ENCODE results near the gene THSD4. TPM values are rescaled to one million over a fixed set of nuclear protein-coding genes. Genes with fewer than 3 reads are reported as not detected.

The THSD4 gene
- total RNA-seq, 1 donor from 2014 or later, result 73.5 TPM

DNA sequence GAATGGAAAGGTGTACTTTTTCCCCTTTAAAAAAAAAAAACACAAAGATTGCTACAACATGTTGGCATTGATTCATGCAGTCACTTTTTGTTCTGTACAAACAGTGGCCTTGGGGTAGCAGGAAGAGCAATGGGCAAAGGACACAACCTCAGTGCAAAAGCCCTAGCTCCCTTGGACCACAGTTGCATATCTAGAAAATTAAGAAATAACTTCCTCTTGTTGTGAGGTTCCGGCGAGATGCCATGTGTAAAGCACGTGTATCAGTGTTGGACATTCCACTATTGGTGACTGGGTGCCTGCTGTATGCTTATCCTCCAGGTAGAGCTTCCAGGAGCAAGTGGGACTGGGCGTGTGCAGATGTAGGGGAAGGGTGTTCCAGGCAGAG is 164.5 kb downstream of the THSD4 start:
- no peak for DNase-seq (ENCODE audit: low read depth)
- TF ChIP-seq, protein P1, sequence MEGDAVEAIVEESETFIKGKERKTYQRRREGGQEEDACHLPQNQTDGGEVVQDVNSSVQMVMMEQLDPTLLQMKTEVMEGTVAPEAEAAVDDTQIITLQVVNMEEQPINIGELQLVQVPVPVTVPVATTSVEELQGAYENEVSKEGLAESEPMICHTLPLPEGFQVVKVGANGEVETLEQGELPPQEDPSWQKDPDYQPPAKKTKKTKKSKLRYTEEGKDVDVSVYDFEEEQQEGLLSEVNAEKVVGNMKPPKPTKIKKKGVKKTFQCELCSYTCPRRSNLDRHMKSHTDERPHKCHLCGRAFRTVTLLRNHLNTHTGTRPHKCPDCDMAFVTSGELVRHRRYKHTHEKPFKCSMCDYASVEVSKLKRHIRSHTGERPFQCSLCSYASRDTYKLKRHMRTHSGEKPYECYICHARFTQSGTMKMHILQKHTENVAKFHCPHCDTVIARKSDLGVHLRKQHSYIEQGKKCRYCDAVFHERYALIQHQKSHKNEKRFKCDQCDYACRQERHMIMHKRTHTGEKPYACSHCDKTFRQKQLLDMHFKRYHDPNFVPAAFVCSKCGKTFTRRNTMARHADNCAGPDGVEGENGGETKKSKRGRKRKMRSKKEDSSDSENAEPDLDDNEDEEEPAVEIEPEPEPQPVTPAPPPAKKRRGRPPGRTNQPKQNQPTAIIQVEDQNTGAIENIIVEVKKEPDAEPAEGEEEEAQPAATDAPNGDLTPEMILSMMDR (conservative IDR thresholded peaks at IDR 0.05; ENCODE audit: low read depth, low read length), result no peak
- no peak overlapping the region for H3K4me3 ChIP-seq (ENCODE audit: low read depth, low read length)

DNA sequence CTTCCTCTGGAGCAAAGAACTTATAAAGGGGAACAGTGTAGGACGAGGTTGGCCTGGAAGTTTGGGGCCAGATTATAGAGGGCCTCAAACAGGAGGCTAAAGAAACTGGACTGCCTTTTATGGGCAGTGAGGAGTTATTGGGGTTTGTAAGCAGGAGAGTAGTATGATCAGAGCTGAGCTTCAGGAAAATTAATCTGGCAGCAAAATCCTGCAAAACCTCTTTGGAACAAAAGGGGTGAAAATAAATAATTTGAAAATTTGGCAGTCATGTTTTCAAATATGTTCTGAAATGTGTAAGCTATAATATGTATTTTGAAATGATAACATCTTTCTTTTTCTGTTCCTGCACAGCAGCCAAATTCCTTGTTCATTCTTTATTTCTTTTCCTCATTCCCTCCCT is 164.9 kb downstream of the THSD4 start:
- no peak overlapping the region for H3K4me3 ChIP-seq (ENCODE audit: low read depth, low read length)
- TF ChIP-seq, protein P1 (conservative IDR thresholded peaks at IDR 0.05; ENCODE audit: low read depth, low read length), result no peak
- DNase-seq (ENCODE audit: low read depth), result no peak

DNA sequence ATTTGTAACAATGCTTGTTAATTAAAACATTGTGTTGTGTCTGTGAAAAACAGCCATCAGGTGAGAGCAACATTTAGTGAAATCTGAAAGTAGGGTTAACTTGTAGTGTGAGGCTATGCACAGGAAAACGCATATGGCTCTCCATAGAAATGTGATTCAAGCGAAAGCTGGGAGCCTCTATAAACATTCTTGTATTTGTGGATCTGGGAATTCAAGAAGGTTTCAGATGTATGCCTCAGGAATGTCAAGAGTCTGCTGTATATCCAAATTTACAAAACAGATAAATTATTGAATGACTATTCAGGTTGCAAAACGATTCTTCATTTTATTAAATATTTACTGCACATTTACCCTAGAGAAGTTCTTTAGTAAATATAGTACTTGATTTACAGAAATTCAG is 166.0 kb downstream of the THSD4 start:
- TF ChIP-seq, protein P1 (conservative IDR thresholded peaks at IDR 0.05; ENCODE audit: low read depth, low read length), result no peak

DNA sequence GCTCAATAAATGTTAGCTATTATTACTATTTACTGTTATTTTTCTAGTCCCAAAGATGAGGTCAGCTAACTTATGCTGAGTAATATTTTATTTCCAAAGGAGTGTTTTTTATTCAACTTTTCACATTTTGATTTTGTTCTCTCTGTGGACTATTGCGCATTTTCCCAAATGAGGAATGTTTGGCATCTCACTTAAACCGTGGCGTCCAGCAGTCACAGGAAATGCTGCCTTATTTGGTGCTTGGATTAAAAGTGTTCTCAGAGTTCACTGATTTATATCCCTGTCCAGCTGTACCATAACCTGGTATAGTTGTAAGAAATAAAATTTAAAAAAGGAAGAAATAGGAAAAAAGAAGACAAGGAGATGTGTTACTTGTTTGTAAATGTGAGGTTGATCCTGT is 166.8 kb downstream of the THSD4 start:
- TF ChIP-seq, protein P1 (conservative IDR thresholded peaks at IDR 0.05; ENCODE audit: low read depth, low read length), result no peak
- no peak overlapping the region for H3K4me3 ChIP-seq (ENCODE audit: low read depth, low read length)
- DNase-seq (ENCODE audit: low read depth), result no peak

More for the DNA sequence above, 166.0 kb downstream of the THSD4 start:
- no peak overlapping the region for H3K4me3 ChIP-seq (ENCODE audit: low read depth, low read length)
- DNase-seq (ENCODE audit: low read depth), result no peak

DNA sequence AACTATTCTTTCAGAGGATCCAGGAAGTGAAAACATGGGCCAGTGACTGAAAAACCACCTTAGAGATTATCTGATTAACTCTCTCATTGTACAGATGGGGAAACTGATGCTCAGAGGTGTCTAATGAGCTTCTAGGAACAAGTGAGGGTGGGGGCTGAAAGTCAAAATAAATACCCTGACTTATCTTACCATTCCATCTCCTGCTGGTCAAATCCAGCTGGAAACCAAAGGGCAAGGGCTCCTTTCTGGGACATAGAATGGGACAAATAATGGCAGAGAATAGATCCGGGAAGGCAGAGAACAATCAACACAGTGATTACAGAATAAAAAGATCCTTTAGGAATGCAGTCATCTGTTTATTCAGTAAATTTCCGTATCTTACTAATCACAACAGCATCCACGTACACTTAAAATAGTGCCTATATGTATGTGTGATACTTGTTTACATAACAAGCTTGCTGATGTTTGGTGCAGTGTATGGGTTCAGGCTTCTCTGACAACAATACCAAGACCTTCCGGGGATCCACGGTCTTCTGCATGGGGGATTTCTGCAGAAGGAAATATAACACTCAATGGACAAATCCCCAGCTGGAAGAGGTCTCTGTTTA is 173.2 kb downstream of the THSD4 start:
- DNase-seq (ENCODE audit: low read depth), result no peak
- TF ChIP-seq, protein P1 (conservative IDR thresholded peaks at IDR 0.05; ENCODE audit: low read depth, low read length), result no peak
- H3K4me3 ChIP-seq (ENCODE audit: low read depth, low read length), result no peak overlapping the region

DNA sequence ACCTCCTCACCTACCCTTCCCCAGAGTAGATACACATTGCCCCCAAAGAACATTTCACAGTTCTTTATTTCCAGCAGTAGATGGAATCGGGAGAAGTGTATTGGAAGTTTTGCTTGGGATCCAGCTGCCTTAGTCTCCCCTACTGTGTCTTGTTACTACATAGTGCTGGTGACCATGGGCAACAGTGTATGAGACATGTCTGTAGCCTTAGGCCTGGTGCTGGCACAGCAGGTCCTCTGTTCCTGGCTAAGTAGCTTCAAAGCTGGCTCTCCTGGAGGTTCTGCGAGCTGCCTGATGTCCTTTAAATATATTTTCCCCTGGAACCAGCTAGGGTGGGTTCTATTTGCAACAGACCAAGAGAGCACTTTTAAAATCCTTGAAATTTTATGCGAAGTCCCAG is 174.7 kb downstream of the THSD4 start:
- DNase-seq (ENCODE audit: low read depth), result no peak
- TF ChIP-seq, protein P1 (conservative IDR thresholded peaks at IDR 0.05; ENCODE audit: low read depth, low read length), result no peak
- no peak overlapping the region for H3K4me3 ChIP-seq (ENCODE audit: low read depth, low read length)

All from epithelial cell of proximal tubule (primary cell).